GM12864 (cell line): Measurements from ENCODE around the gene VPS33B.
"Not testable (repeated sequence)": the region's sequence is repeated elsewhere in the genome, so short reads cannot be mapped to it uniquely, and the experiment has no call there.

Experiments used
- DNase-seq: peaks from one replicate; pipeline ENCODE4 v3.0.0-alpha.2; 2011; ENCODE audit warnings: low read depth
- H3K4me3 ChIP-seq: 2 replicates; pipeline ENCODE4 v1.5.1; 2011; ENCODE audit warnings: mild to moderate bottlenecking, low read depth, low read length, control low read depth
- CTCF ChIP-seq: IDR thresholded peaks from 2 replicates; pipeline ENCODE4 v1.5.1; 2011; ENCODE audit warnings: low read depth, mild to moderate bottlenecking, moderate library complexity, low read length, control low read depth, inconsistent platforms; ENCODE audit errors: missing control alignments

The VPS33B gene

DNA sequence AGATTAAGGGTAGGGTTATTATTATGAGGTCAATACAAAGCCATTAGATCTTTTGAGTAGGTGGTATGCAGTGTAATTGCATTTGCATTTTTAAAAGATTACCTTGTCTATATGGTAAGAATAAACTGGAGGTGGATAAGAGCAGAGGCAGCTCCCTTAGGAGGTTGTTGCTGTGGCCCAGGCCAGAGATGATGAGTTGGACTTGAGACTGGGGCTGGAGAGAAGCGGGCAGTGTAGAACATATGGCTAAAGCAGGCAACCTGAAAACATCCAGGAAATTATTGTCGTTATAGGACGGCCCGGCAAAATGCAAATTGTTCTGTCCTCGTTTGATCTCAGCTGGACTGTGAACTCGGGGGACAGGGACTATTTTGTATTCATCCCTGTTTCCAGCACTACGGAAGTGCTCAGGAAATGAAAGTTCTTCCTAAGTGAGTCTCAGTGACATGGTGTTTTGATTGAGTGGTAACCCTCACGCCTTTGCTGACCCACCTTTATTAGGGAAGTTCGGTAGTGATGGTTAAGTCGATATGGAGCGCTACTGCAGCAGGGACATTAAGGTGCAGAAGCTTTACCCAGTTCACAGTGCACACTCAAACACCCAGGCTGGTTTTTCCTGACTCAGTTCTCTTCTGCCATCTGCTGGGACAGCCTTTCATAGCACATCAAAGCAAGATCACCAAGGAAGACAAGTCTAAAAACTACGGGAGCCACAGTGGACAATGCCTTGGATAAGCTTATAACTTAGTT, 27.2 kb upstream of the VPS33B start:
- peak; percentile 33 for DNase-seq
- no peak overlapping the region for H3K4me3 ChIP-seq

GRCh38 chr15:91047545-91048199, 25.3 kb upstream of the VPS33B start:
- no peak for DNase-seq
- no peak for TF ChIP-seq CTCF
- no peak overlapping the region for H3K4me3 ChIP-seq

More for the DNA sequence above, 27.2 kb upstream of the VPS33B start:
- TF ChIP-seq CTCF, result peak; percentile 80

- H3K4me3 ChIP-seq, DNase-seq: not testable (repeated sequence)
Measured at GRCh38 chr15:91046056-91046455, 23.7 kb upstream of the VPS33B start.

GRCh38 chr15:91045065-91045464, 22.7 kb upstream of the VPS33B start:
- DNase-seq, result no peak

DNA sequence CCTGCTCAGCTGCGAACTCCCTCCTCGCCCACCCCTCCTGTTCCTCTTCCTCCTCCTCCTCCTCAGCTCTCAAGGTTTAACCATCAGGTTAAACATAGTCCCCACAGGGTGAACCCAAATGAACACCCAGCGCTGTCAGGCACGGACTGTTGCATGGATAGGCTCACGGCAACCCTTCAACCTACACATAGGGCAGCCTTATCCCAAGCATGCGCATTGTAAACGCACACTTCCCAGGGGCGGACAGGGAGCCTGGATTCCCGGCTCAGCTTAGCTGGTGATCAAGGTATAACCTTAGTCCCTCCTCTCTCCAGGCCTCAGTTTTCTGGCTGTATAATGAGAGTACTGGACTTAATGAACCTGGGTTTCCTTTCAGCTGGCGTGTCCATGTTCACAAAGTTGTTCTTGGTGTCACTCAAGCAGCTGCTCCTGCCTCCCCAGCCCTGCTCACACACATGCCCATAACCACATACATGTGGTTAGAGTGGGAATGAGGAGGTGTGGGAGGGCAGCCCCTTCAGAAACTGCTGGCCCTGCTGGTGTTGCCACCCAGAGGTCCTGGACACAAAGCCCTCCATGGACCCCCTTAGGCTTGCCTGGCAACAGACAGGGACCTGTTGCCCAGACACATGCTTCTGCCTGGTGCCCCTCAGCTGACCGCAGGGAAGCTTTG, 20.9 kb upstream of the VPS33B start:
- no peak overlapping the region for H3K4me3 ChIP-seq
- DNase-seq, result no peak
- TF ChIP-seq CTCF, result no peak

More at GRCh38 chr15:91045065-91045464, 22.7 kb upstream of the VPS33B start:
- no peak for TF ChIP-seq CTCF
- no peak overlapping the region for H3K4me3 ChIP-seq

GRCh38 chr15:91040856-91041255, 18.5 kb upstream of the VPS33B start:
- no peak for DNase-seq
- TF ChIP-seq CTCF, result no peak
- no peak overlapping the region for H3K4me3 ChIP-seq

DNA sequence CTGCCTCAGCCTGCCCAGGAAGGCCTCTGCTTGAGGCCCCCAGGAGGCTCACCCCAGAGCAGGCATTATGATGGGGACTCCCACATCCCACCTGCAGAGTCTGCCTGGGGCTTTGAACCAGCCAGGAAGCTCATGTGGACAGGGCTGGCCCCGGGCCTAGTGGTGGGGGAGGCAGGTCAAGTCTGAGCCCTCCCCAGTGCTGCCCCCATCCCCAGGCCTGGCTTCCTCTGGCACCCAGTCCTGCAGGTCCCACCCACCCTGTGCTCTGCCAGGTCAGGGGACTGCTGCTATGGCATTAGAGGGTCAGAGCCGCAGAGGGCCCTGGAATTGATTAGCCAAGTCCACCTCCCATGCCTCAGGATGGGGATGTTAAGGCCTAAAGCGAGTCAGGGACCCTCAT, 17.6 kb upstream of the VPS33B start:
- no peak for TF ChIP-seq CTCF
- no peak for DNase-seq
- no peak overlapping the region for H3K4me3 ChIP-seq
